MG63 (cell line): ENCODE measurements around the gene CCDC57. TPM values are rescaled to one million over a fixed set of nuclear protein-coding genes. Genes with fewer than 3 reads are reported as not detected.
"Not testable (repeated sequence)": the region's sequence is repeated elsewhere in the genome, so short reads cannot be mapped to it uniquely, and the experiment has no call there.

Experiments
- DNase-seq: peaks from one replicate; pipeline ENCODE4 v3.0.0-alpha.2; 2020
- H3K27me3 ChIP-seq: fragments of 250-450 bp; sonication (Bioruptor Pico); 2 replicates; pipeline ENCODE4 v1.5.1; 2020; ENCODE audit warnings: mild to moderate bottlenecking, moderate library complexity
- H3K36me3 ChIP-seq: fragments of 250-450 bp; sonication (Bioruptor Pico); 2 replicates; pipeline ENCODE4 v1.5.1; 2020; ENCODE audit warnings: mild to moderate bottlenecking, moderate library complexity
- H3K4me3 ChIP-seq: fragments of 250-450 bp; sonication (Bioruptor Pico); 2 replicates; pipeline ENCODE4 v1.5.1; 2020; ENCODE audit warnings: mild to moderate bottlenecking, moderate library complexity
- H3K9me3 ChIP-seq: fragments of 250-450 bp; sonication (Bioruptor Pico); 2 replicates; pipeline ENCODE4 v1.5.1; 2020; ENCODE audit warnings: mild to moderate bottlenecking, moderate library complexity
- total RNA-seq: library from RNA; depleted of rRNA; stranded (reverse); fragments of >200 nt; shearing (Covaris generic); gene quantifications from 2 replicates; pipeline ENCODE4 v1.2.3, GENCODE V29; 2014; ENCODE audit warnings: low replicate concordance

The CCDC57 gene
- total RNA-seq, 1 experiment from 2014 or later = 8.2 TPM

- peaks cover 6% of the 10 kb centered on the region for H3K36me3 ChIP-seq
- no peak for DNase-seq
- H3K27me3 ChIP-seq = no peaks in the 10 kb centered on the region
- H3K9me3 ChIP-seq = no peaks in the 10 kb centered on the region
- H3K4me3 ChIP-seq = no peak overlapping the region
Observed at GRCh38 chr17:82203920-82204319, 8.7 kb downstream of the CCDC57 start.

GRCh38 chr17:82202981-82203380 lies 9.7 kb downstream of the CCDC57 start:
- H3K4me3 ChIP-seq = no peak overlapping the region

GRCh38 chr17:82201498-82201910 lies 11.1 kb downstream of the CCDC57 start:
- H3K4me3 ChIP-seq = no peak overlapping the region
- H3K27me3 ChIP-seq = no peaks in the 10 kb centered on the region
- H3K36me3 ChIP-seq = peaks cover 5% of the 10 kb centered on the region
- no peak for DNase-seq
- no peaks in the 10 kb centered on the region for H3K9me3 ChIP-seq

More at GRCh38 chr17:82202981-82203380, 9.7 kb downstream of the CCDC57 start:
- H3K36me3 ChIP-seq = peaks cover 6% of the 10 kb centered on the region
- no peaks in the 10 kb centered on the region for H3K27me3 ChIP-seq
- H3K9me3 ChIP-seq = no peaks in the 10 kb centered on the region
- DNase-seq = no peak

- Histone ChIP-seq H3K27me3 (no peaks in the 10 kb centered on the region), H3K36me3 (peaks cover 4% of the 10 kb centered on the region), H3K9me3 (no peaks in the 10 kb centered on the region), H3K4me3 (no peak overlapping the region)
- no peak for DNase-seq
Observed at GRCh38 chr17:82200743-82201497, 11.7 kb downstream of the CCDC57 start.

- no peaks in the 10 kb centered on the region for H3K9me3 ChIP-seq
- H3K4me3 ChIP-seq = no peak overlapping the region
- H3K27me3 ChIP-seq = no peaks in the 10 kb centered on the region
- DNase-seq = no peak
- peaks cover 5% of the 10 kb centered on the region for H3K36me3 ChIP-seq
Observed at GRCh38 chr17:82200135-82200534, 12.5 kb downstream of the CCDC57 start.

GRCh38 chr17:82199496-82199895 lies 13.1 kb downstream of the CCDC57 start:
- no peak overlapping the region for H3K4me3 ChIP-seq
- no peak for DNase-seq
- H3K9me3 ChIP-seq = no peaks in the 10 kb centered on the region
- no peaks in the 10 kb centered on the region for H3K27me3 ChIP-seq
- H3K36me3 ChIP-seq = peaks cover 12% of the 10 kb centered on the region

- DNase-seq = no peak
- Histone ChIP-seq H3K4me3 (no peak overlapping the region), H3K36me3 (peaks cover 21% of the 10 kb centered on the region), H3K9me3 (no peaks in the 10 kb centered on the region), H3K27me3 (no peaks in the 10 kb centered on the region)
Observed at GRCh38 chr17:82198092-82198491, 14.6 kb downstream of the CCDC57 start.

- Histone ChIP-seq H3K9me3 (no peaks in the 10 kb centered on the region), H3K27me3 (no peaks in the 10 kb centered on the region), H3K4me3 (no peak overlapping the region), H3K36me3 (peaks cover 32% of the 10 kb centered on the region)
- no peak for DNase-seq
Observed at GRCh38 chr17:82195675-82196672, 16.7 kb downstream of the CCDC57 start.

GRCh38 chr17:82194765-82195164 lies 17.9 kb downstream of the CCDC57 start:
- H3K4me3 ChIP-seq = no peak overlapping the region
- H3K9me3 ChIP-seq = no peaks in the 10 kb centered on the region
- peaks cover 30% of the 10 kb centered on the region for H3K36me3 ChIP-seq
- no peaks in the 10 kb centered on the region for H3K27me3 ChIP-seq
- DNase-seq = no peak

GRCh38 chr17:82193520-82194220 lies 19.0 kb downstream of the CCDC57 start:
- no peak overlapping the region for H3K4me3 ChIP-seq
- peaks cover 36% of the 10 kb centered on the region for H3K36me3 ChIP-seq
- no peak for DNase-seq

GRCh38 chr17:82193050-82193449 lies 19.6 kb downstream of the CCDC57 start:
- not testable (repeated sequence) for DNase-seq, H3K4me3 ChIP-seq, H3K9me3 ChIP-seq, H3K27me3 ChIP-seq
- H3K36me3 ChIP-seq = peaks cover 38% of the 10 kb centered on the region

More at GRCh38 chr17:82193520-82194220, 19.0 kb downstream of the CCDC57 start:
- Histone ChIP-seq H3K27me3 (no peaks in the 10 kb centered on the region), H3K9me3 (no peaks in the 10 kb centered on the region)

GRCh38 chr17:82188001-82188961 lies 24.4 kb downstream of the CCDC57 start:
- no peaks in the 10 kb centered on the region for H3K27me3 ChIP-seq
- H3K36me3 ChIP-seq = peaks cover 40% of the 10 kb centered on the region
- no peak for DNase-seq
- H3K4me3 ChIP-seq = no peak overlapping the region
- no peaks in the 10 kb centered on the region for H3K9me3 ChIP-seq

GRCh38 chr17:82187500-82187899 lies 25.1 kb downstream of the CCDC57 start:
- Histone ChIP-seq H3K4me3 (no peak overlapping the region), H3K36me3 (peaks cover 39% of the 10 kb centered on the region), H3K27me3 (no peaks in the 10 kb centered on the region), H3K9me3 (no peaks in the 10 kb centered on the region)
- DNase-seq = no peak

GRCh38 chr17:82186221-82186620 lies 26.4 kb downstream of the CCDC57 start:
- no peaks in the 10 kb centered on the region for H3K27me3 ChIP-seq
- no peak for DNase-seq
- H3K36me3 ChIP-seq = peaks cover 37% of the 10 kb centered on the region
- no peak overlapping the region for H3K4me3 ChIP-seq
- no peaks in the 10 kb centered on the region for H3K9me3 ChIP-seq

- Histone ChIP-seq H3K36me3 (peaks cover 39% of the 10 kb centered on the region), H3K27me3 (no peaks in the 10 kb centered on the region), H3K4me3 (no peak overlapping the region), H3K9me3 (no peaks in the 10 kb centered on the region)
- DNase-seq = no peak
Observed at GRCh38 chr17:82184761-82185160, 27.9 kb downstream of the CCDC57 start.
